Transverse colon (tissue), 3 donors: ENCODE measurements around the gene CDC42BPB.

Source experiments
- EP300 ChIP-seq: sonication (generic); formaldehyde crosslinking; IDR thresholded peaks from one replicate; pipeline ENCODE4 v1.6.1; 2017; ENCODE audit warnings: antibody characterized with exemption, low read depth
- TF ChIP-seq, protein P1 (sequence below), 5 experiments: fragments of 200-600 bp in 3 of 5; fragments of 450-650 bp in 2 of 5; sonication (generic) in 3 of 5; IDR thresholded peaks; 1 replicate in 2 of 5; 2 replicates in 3 of 5; pipeline ENCODE4 v1.5.1; 2016 to 2017; ENCODE audit warnings: antibody characterized with exemption in 5 of 5, inconsistent platforms in 3 of 5, mild to moderate bottlenecking in 2 of 5, moderate library complexity in 1 of 5

GRCh38 chr14:103064436-103064835, 7.1 kb upstream of the CDC42BPB start:
- TF ChIP-seq, protein P1, sequence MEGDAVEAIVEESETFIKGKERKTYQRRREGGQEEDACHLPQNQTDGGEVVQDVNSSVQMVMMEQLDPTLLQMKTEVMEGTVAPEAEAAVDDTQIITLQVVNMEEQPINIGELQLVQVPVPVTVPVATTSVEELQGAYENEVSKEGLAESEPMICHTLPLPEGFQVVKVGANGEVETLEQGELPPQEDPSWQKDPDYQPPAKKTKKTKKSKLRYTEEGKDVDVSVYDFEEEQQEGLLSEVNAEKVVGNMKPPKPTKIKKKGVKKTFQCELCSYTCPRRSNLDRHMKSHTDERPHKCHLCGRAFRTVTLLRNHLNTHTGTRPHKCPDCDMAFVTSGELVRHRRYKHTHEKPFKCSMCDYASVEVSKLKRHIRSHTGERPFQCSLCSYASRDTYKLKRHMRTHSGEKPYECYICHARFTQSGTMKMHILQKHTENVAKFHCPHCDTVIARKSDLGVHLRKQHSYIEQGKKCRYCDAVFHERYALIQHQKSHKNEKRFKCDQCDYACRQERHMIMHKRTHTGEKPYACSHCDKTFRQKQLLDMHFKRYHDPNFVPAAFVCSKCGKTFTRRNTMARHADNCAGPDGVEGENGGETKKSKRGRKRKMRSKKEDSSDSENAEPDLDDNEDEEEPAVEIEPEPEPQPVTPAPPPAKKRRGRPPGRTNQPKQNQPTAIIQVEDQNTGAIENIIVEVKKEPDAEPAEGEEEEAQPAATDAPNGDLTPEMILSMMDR (IDR thresholded peaks at IDR 0.05), result no peak
- no peak for TF ChIP-seq EP300
